Measurements from ENCODE around the gene WDR12.

Gene WDR12

DNA sequence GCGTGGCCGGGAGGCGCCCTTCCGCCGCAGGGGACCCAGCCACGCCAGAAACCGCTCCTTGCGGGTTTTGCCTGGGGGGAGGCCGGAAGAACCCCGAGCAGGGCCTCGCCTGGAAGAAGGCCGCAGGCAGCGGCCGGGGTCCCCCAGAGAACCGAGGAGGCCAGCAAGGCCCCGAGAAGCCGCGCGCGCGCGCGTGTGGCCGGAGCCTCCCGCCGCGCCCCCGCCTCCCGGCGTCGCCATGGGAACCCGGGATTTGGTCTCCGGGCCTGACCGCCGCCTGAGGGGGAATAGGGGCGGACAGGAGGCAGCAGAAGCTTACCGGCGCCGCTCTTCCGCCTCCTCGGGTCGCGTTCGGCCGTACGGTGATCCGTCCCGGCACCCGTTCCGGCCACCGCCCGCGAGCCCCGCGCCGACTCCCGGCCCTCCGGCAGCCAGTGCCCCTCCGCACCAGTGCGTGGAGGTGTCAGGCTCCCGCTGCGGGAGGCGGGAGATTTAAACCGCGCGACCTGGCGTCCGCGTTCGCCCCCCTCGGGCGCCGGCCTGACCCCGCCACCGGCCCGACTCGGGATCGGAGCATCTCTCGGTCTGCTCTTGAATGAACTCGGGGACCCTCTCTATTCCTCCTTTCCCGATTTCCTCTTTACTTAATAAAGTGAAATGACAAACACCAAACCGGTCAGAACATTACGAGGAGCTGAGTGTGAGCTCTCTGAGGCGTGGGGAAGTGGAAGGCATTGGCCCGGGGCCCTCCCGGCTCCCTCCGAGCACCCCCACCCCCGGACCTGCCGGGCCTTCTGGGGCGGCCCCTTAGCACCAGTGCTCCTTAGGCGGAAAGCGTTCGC, 40.0 kb downstream of the WDR12 start, which contains the start of gene ICA1L:
Gene ICA1L (minus strand): TSS at position 467 of the 842 bp plus-strand sequence. CDS start 42,757 bp downstream, outside the sequence.
- Histone ChIP-seq H3K27me3 (replicated peaks; ENCODE audit: insufficient read depth, low read length) (no peaks in the 10 kb centered on the region), H3K79me2 (ENCODE audit: low read length) (no peaks in the 10 kb centered on the region), H3K36me3 (replicated peaks; ENCODE audit: insufficient read depth, low read length) (no peaks in the 10 kb centered on the region), H3F3A (ENCODE audit: insufficient read depth, low read length) (peaks cover 5% of the 10 kb centered on the region), H3K9ac (ENCODE audit: low read length) (peak within 1 kb of the TSS; percentile 84), H2AFZ (ENCODE audit: low read length) (peak within 1 kb of the TSS; percentile 97), H3K4me3 (ENCODE audit: low read length) (peak within 1 kb of the TSS; percentile 81), H3K4me1 (ENCODE audit: low read length) (no peaks in the 10 kb centered on the region), H3K9me3 (replicated peaks; ENCODE audit: insufficient read depth, low read length) (no peaks in the 10 kb centered on the region), H4K20me1 (ENCODE audit: insufficient read depth, low read length) (no peaks in the 10 kb centered on the region), H3K27ac (ENCODE audit: low read length) (peak within 1 kb of the TSS; percentile 77), H3K4me2 (ENCODE audit: low read depth, low read length) (peak within 1 kb of the TSS; percentile 90), H3K9me2 (replicated peaks; ENCODE audit: insufficient read depth, low read length) (no peaks in the 10 kb centered on the region)
- TF ChIP-seq CTCF (IDR thresholded peaks at IDR 0.05; ENCODE audit: low read length) (no peak), EZH2phosphoT487 (IDR thresholded peaks at IDR 0.05; ENCODE audit: low read length) (no peak), EZH2 (optimal IDR thresholded peaks at IDR 0.05; ENCODE audit: low read depth, low read length) (no peak)
- DNase-seq, result peak; percentile 65

GRCh38 chr2:202870431-202871299, 40.8 kb downstream of the WDR12 start:
- Histone ChIP-seq H3K9me3 (replicated peaks; ENCODE audit: insufficient read depth, low read length) (no peaks in the 10 kb centered on the region), H3K4me1 (ENCODE audit: low read length) (no peaks in the 10 kb centered on the region), H3K4me3 (ENCODE audit: low read length) (peak overlapping the region; percentile 81), H2AFZ (ENCODE audit: low read length) (peak overlapping the region; percentile 97), H3K4me2 (ENCODE audit: low read depth, low read length) (peak overlapping the region; percentile 90), H3K36me3 (replicated peaks; ENCODE audit: insufficient read depth, low read length) (no peaks in the 10 kb centered on the region), H3K9ac (ENCODE audit: low read length) (peak overlapping the region; percentile 84), H3K27me3 (replicated peaks; ENCODE audit: insufficient read depth, low read length) (no peaks in the 10 kb centered on the region), H4K20me1 (ENCODE audit: insufficient read depth, low read length) (no peaks in the 10 kb centered on the region), H3F3A (ENCODE audit: insufficient read depth, low read length) (peaks cover 5% of the 10 kb centered on the region), H3K9me2 (replicated peaks; ENCODE audit: insufficient read depth, low read length) (no peaks in the 10 kb centered on the region), H3K79me2 (ENCODE audit: low read length) (no peaks in the 10 kb centered on the region), H3K27ac (ENCODE audit: low read length) (peak overlapping the region; percentile 77; the same call in 1 of the 2 replicates)
- peak; percentile 80 for DNase-seq
- TF ChIP-seq CTCF (IDR thresholded peaks at IDR 0.05; ENCODE audit: low read length), result peak; percentile 79
- no peak for TF ChIP-seq EZH2phosphoT487 (IDR thresholded peaks at IDR 0.05; ENCODE audit: low read length)

GRCh38 chr2:202861987-202862386, 49.5 kb downstream of the WDR12 start:
- Histone ChIP-seq H2AFZ (ENCODE audit: low read length) (no peak overlapping the region), H3K4me3 (ENCODE audit: low read length) (no peak overlapping the region), H3K36me3 (replicated peaks; ENCODE audit: insufficient read depth, low read length) (no peaks in the 10 kb centered on the region), H3K79me2 (ENCODE audit: low read length) (no peaks in the 10 kb centered on the region), H3K4me2 (ENCODE audit: low read depth, low read length) (no peak overlapping the region), H3K27me3 (replicated peaks; ENCODE audit: insufficient read depth, low read length) (no peaks in the 10 kb centered on the region), H3K27ac (ENCODE audit: low read length) (no peak overlapping the region), H3F3A (ENCODE audit: insufficient read depth, low read length) (no peaks in the 10 kb centered on the region), H4K20me1 (ENCODE audit: insufficient read depth, low read length) (no peaks in the 10 kb centered on the region), H3K9me3 (replicated peaks; ENCODE audit: insufficient read depth, low read length) (no peaks in the 10 kb centered on the region), H3K4me1 (ENCODE audit: low read length) (no peaks in the 10 kb centered on the region), H3K9me2 (replicated peaks; ENCODE audit: insufficient read depth, low read length) (no peaks in the 10 kb centered on the region), H3K9ac (ENCODE audit: low read length) (no peak overlapping the region)
- DNase-seq, result no peak
- TF ChIP-seq CTCF (IDR thresholded peaks at IDR 0.05; ENCODE audit: low read length), result no peak
- TF ChIP-seq EZH2phosphoT487 (IDR thresholded peaks at IDR 0.05; ENCODE audit: low read length), result no peak
- TF ChIP-seq EZH2 (optimal IDR thresholded peaks at IDR 0.05; ENCODE audit: low read depth, low read length), result no peak
